Mucosa of descending colon (tissue), 3 donors: Measurements from ENCODE around the gene MFSD1. TPM values are rescaled to one million over a fixed set of nuclear protein-coding genes. Genes with fewer than 3 reads are reported as not detected.
A peak's percentile ranks its signal among the peaks of the same experiment; 100 is the strongest.

Experiments
- ATAC-seq: fragments of 200-7000 bp; cut with Tn5 transposase; one replicate; pipeline ENCODE4 v1.9.1; 2020; ENCODE audit warnings: mild to moderate bottlenecking, moderate library complexity
- DNase-seq, 3 donors: peaks; one replicate each; pipeline ENCODE4 v3.0.0-alpha.2; 2020
- H3K36me3 ChIP-seq: fragments of 200-600 bp; one replicate; pipeline ENCODE4 v1.8.0; 2021; ENCODE audit warnings: low read depth, mild to moderate bottlenecking
- H3K4me1 ChIP-seq: fragments of 200-600 bp; one replicate; pipeline ENCODE4 v1.8.0; 2021; ENCODE audit warnings: low read depth, mild to moderate bottlenecking
- H3K4me3 ChIP-seq: fragments of 200-600 bp; one replicate; pipeline ENCODE4 v1.8.0; 2021; ENCODE audit warnings: mild to moderate bottlenecking
- H3K9me3 ChIP-seq: fragments of 200-600 bp; one replicate; pipeline ENCODE4 v1.8.0; 2021; ENCODE audit warnings: mild to moderate bottlenecking
- intact Hi-C, 2 donors: fragments of 100-400 bp; cut with DNase I in 1 of 2; cut with micrococcal nuclease in 1 of 2; formaldehyde crosslinking; loops; one replicate each; pipeline versions ENCODE4 v1.11.0 to v1.11.1; 2022; cut with DNase I, micrococcal nuclease
- total RNA-seq, 3 donors: library from RNA; stranded (reverse); fragmentation: NEBNext Ultra II Directional in 2 of 3; extraction: Animal tissue kit (Norgen Biotek cat#: 25700) in 2 of 3; gene quantifications; one replicate each; pipeline versions ENCODE4 v1.2.1 to v1.2.4, GENCODE V29; 2021 to 2023
- TF ChIP-seq, protein P1 (sequence below): fragments of 200-600 bp; IDR thresholded peaks from one replicate; pipeline ENCODE4 v1.8.0; 2022; ENCODE audit warnings: antibody characterized with exemption, mild to moderate bottlenecking
- donor health status: DM: no; HTN: no; CAD: no; lungs with moderate emphysema.
- donor health status: DM: no; HTN: no; CAD: no.
- donor health status: DM: no; HTN: yes; CAD: no.

MFSD1 gene
- total RNA-seq, 3 donors from 2014 or later, result 55.3 to 77.8 (median 59.4) TPM

DNA sequence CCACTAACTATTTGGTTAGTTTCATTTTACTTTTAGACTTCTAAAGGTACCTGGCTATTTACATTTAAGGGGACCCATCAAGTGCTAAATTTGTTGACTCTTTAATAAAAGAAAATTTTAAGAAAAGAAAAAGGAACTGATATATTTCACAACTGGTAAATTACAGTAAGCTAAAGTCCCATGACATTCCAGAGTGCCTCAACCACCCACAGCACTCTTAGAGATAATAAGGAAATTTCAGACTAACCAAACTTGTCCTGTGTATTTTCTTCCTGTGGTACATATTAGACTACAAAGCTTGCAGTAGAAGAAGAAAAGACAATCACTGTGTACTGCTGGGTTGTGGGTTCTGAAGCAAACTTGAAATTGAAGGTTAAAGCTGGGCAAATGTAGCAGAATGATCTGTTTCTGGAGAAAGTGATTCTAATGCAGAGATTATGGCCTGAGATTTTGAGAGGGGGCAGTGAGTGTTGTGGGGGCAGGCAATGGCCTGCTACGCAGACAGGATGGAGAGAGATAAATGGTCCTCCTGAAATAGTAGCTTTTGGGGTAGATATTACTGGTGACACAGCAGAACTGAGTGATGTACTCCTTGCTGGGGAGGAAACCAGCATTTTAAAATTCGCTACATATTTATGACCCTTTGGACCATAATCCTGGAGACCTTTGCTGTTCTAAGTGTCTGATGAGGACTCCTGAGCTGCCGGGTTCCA is 24.5 kb upstream of the MFSD1 start:
- Histone ChIP-seq H3K4me1 (no peaks in the 10 kb centered on the region), H3K36me3 (no peaks in the 10 kb centered on the region), H3K4me3 (no peak overlapping the region), H3K9me3 (no peaks in the 10 kb centered on the region)
- ATAC-seq (peak; percentile 47), DNase-seq (no peak)
- TF ChIP-seq, protein P1, sequence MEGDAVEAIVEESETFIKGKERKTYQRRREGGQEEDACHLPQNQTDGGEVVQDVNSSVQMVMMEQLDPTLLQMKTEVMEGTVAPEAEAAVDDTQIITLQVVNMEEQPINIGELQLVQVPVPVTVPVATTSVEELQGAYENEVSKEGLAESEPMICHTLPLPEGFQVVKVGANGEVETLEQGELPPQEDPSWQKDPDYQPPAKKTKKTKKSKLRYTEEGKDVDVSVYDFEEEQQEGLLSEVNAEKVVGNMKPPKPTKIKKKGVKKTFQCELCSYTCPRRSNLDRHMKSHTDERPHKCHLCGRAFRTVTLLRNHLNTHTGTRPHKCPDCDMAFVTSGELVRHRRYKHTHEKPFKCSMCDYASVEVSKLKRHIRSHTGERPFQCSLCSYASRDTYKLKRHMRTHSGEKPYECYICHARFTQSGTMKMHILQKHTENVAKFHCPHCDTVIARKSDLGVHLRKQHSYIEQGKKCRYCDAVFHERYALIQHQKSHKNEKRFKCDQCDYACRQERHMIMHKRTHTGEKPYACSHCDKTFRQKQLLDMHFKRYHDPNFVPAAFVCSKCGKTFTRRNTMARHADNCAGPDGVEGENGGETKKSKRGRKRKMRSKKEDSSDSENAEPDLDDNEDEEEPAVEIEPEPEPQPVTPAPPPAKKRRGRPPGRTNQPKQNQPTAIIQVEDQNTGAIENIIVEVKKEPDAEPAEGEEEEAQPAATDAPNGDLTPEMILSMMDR, result no peak
- intact Hi-C loops, result no loop called here

DNA sequence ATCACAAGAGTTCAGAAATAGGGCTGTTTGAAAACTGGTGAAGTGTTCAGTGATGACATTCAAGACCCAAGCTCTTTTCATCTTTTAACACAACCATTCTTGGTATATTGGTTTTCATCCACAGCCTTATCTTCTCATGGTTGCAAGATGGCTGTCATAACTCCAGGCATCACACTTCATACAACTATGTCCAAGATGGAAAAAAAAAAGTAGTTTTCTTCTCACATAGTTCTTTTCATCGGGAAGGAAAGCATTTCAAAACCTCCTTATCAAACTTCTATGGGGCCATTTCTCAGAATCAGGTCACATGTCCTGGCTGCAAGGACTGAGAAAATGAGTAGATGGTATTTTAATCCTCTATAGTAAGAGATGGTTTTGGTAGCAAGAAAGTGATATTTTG is 21.1 kb upstream of the MFSD1 start:
- no peak overlapping the region for H3K4me3 ChIP-seq
- ATAC-seq, result no peak
- DNase-seq, result no peak
- H3K9me3 ChIP-seq, result no peaks in the 10 kb centered on the region
- intact Hi-C loops, result no loop called here
- TF ChIP-seq, protein P1, result no peak
- no peaks in the 10 kb centered on the region for H3K36me3 ChIP-seq
- H3K4me1 ChIP-seq, result peaks cover 4% of the 10 kb centered on the region

DNA sequence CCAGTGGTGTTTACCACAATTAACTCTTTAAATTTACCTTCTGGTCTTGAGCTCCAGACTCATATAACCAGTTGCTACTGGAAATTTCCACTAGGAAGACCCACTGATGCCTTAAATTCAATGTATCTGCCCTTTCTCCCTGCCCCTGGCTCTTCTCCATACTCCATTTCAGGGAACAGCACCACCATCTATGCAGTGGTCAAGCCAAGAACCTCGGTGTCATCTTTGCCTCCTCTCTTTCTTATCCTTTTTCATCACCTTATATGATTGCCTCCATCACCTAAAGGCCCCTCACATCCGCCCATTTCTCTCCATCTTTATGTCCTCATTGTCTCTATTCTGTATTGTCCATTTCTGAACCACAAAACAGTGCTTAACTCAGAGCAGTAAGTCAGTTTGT is 20.7 kb upstream of the MFSD1 start:
- TF ChIP-seq, protein P1, result no peak
- Histone ChIP-seq H3K9me3 (no peaks in the 10 kb centered on the region), H3K36me3 (no peaks in the 10 kb centered on the region), H3K4me3 (no peak overlapping the region), H3K4me1 (peaks cover 4% of the 10 kb centered on the region)
- intact Hi-C loops, result no loop called here
- DNase-seq (no peak), ATAC-seq (no peak)

DNA sequence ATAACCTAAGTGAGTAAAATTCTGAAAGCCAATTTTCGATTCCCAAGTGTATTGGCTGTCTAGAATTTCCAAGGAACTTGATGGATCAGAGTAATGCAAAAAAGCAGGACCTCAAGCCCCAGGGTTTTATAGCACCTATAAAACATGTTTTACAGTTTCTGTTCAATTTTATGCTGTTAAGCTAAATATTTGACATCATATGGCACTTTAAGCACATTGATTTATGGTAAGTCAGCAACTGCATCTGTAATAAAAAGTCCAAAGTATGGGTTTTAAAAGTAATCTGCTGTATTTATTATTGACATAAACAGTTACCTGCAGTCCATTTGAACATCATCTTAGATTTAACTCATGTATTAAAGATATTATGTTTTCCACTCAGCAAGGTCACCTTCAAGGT is 20.0 kb upstream of the MFSD1 start:
- no peaks in the 10 kb centered on the region for H3K9me3 ChIP-seq
- intact Hi-C loops, result no loop called here

DNA sequence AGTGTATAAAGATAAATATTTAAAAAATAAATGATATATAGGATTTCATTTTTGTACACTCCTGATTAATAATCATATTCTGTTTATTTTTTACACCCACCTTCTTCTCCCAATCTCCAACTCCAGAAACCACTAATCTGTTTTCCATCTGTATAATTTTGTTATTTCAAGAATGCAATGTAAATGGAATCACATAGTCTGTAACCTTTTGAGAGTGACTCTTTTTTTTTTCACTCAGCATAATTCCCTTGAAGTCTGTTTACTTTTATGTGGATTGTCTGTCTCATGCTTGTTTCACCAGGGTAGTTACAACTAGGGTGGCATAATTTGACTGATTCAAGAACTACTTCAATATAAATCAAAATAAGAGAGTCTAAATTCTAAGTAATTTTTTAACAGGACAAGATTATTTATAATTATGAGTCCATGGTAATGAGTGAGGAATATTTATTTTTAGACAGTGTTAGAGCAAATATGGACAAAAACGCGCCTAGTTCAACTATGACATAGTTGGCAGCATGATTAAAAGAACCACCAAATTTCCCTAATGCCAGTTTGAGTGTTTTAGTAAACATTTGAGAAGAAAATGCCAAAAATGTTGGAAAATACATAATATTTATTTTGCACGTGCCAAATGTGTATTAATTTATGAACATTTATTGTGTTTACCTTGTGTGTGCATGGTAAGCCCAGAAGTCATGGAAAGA is 19.4 kb upstream of the MFSD1 start:
- Histone ChIP-seq H3K36me3 (no peaks in the 10 kb centered on the region), H3K4me3 (no peak overlapping the region), H3K4me1 (peaks cover 4% of the 10 kb centered on the region), H3K9me3 (no peaks in the 10 kb centered on the region)
- TF ChIP-seq, protein P1, result no peak
- DNase-seq, result no peak
- peak; percentile 45 for ATAC-seq
- intact Hi-C loops, result no loop called here

More for the DNA sequence above, 20.0 kb upstream of the MFSD1 start:
- DNase-seq, result no peak
- Histone ChIP-seq H3K36me3 (no peaks in the 10 kb centered on the region), H3K4me1 (peaks cover 4% of the 10 kb centered on the region), H3K4me3 (no peak overlapping the region)
- TF ChIP-seq, protein P1, result no peak
- peak; percentile 84 for ATAC-seq
